Suprapubic skin (tissue), 4 donors: Measurements from ENCODE around the gene SMG6. TPM values are rescaled to one million over a fixed set of nuclear protein-coding genes. Genes with fewer than 3 reads are reported as not detected.

ENCODE experiments used
- DNase-seq, 2 donors: peaks; one replicate each; pipeline ENCODE4 v3.0.0-alpha.2; 2019; ENCODE audit warnings: low spot score in 2 of 2
- H3K27ac ChIP-seq: fragments of 200-600 bp; sonication (generic); one replicate; pipeline ENCODE4 v1.5.1; 2019
- H3K27me3 ChIP-seq: fragments of 200-600 bp; sonication (generic); one replicate; pipeline ENCODE4 v1.5.1; 2019
- H3K36me3 ChIP-seq: fragments of 200-600 bp; sonication (generic); one replicate; pipeline ENCODE4 v1.5.1; 2019
- H3K4me1 ChIP-seq: fragments of 200-600 bp; sonication (generic); one replicate; pipeline ENCODE4 v1.5.1; 2019
- H3K4me3 ChIP-seq: fragments of 200-600 bp; sonication (generic); one replicate; pipeline ENCODE4 v1.5.1; 2019; ENCODE audit warnings: mild to moderate bottlenecking
- H3K9me3 ChIP-seq: fragments of 200-600 bp; sonication (generic); one replicate; pipeline ENCODE4 v1.5.1; 2019
- CTCF ChIP-seq, 2 donors: fragments of 200-600 bp in 1 of 2; fragments of 450-650 bp in 1 of 2; sonication (generic) in 1 of 2; IDR thresholded peaks; one replicate each; pipeline ENCODE4 v1.5.1; 2016 to 2019; ENCODE audit warnings: antibody characterized with exemption in 2 of 2, mild to moderate bottlenecking in 1 of 2, moderate library complexity in 1 of 2
- EP300 ChIP-seq: sonication (generic); formaldehyde crosslinking; IDR thresholded peaks from one replicate; pipeline ENCODE4 v1.6.1; 2017; ENCODE audit warnings: antibody characterized with exemption
- POLR2A ChIP-seq, 2 donors: fragments of 450-650 bp; IDR thresholded peaks; one replicate each; pipeline ENCODE4 v1.6.1; 2017; ENCODE audit warnings: antibody characterized with exemption in 2 of 2, mild to moderate bottlenecking in 2 of 2, moderate library complexity in 2 of 2
- POLR2AphosphoS5 ChIP-seq, 3 donors: sonication (generic); formaldehyde crosslinking; IDR thresholded peaks; one replicate each; pipeline ENCODE4 v1.6.1; 2017; ENCODE audit warnings: antibody characterized with exemption in 3 of 3
- WGBS: methylation state at CpG from one replicate; pipeline ENCODE4 v1.1.5; 2018; 5-methylcytosine and 5-hydroxymethylcytosine counted together
- total RNA-seq, 4 donors: library from RNA; depleted of rRNA; stranded (reverse); fragments of >200 nt; gene quantifications; one replicate each; pipeline ENCODE4 v1.1.0, GENCODE V29; 2016

Gene SMG6
- total RNA-seq, 4 donors from 2014 or later, result 29.6 to 58.6 (median 45.5) TPM

DNA sequence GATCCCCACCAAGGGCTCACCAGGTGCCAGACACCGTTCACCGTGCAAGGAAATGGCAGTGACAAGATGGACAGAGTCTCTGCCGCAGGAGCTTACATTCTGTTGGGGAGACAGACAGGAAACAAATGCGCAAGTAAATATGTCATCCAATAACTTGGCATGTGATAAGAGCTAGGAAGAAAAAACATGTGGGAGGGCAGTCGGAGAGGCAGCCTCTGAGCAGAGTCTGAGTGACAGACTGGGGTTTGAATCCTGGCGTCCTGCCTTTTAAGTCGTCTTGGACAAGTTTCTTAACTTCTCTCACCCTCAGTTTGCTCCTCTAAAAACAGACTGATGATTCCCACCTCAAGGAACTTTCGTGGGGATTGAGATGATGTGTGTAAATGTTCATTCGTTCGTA, 40.9 kb upstream of the SMG6 start:
- 83% methylated on average over 10 of the region's 10 CpGs for WGBS

DNA sequence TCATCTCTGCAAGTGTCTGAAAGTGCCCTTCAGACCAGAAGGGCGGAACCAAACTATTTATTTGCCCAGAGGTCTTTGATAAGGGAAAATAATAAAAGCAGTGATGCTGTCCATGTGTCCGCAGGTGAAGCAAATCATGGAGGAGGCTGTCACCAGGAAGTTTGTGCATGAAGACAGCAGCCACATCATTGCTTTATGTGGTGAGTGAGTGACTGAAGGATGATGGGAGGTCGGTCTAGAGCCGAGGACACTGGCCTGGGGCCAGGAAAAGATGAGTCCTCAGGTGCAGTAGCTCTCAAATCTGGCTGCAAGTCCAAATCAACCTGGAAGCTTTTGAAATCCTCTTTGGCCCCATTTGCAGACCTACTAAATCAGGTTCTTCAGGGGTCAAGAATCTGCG, 39.8 kb upstream of the SMG6 start:
- no peaks in the 10 kb centered on the region for H3K27me3 ChIP-seq
- no peak for DNase-seq
- H3K4me3 ChIP-seq, result no peak overlapping the region
- WGBS, result 64% methylated on average over 5 of the region's 5 CpGs
- peaks cover 18% of the 10 kb centered on the region for H3K4me1 ChIP-seq
- no peak overlapping the region for H3K27ac ChIP-seq
- no peak for TF ChIP-seq POLR2A (IDR thresholded peaks at IDR 0.05)
- TF ChIP-seq POLR2AphosphoS5 (IDR thresholded peaks at IDR 0.05), result no peak
- no peak for TF ChIP-seq CTCF (IDR thresholded peaks at IDR 0.05)
- TF ChIP-seq EP300, result no peak
- H3K9me3 ChIP-seq, result no peaks in the 10 kb centered on the region
- H3K36me3 ChIP-seq, result peaks cover 10% of the 10 kb centered on the region

More for the DNA sequence above, 40.9 kb upstream of the SMG6 start:
- no peak overlapping the region for H3K27ac ChIP-seq
- H3K36me3 ChIP-seq, result peaks cover 10% of the 10 kb centered on the region
- no peak overlapping the region for H3K4me3 ChIP-seq
- TF ChIP-seq POLR2AphosphoS5 (IDR thresholded peaks at IDR 0.05), result no peak
- no peak for TF ChIP-seq EP300
- TF ChIP-seq POLR2A (IDR thresholded peaks at IDR 0.05), result no peak
- TF ChIP-seq CTCF (IDR thresholded peaks at IDR 0.05), result no peak
- DNase-seq, result no peak
- no peaks in the 10 kb centered on the region for H3K9me3 ChIP-seq
- H3K4me1 ChIP-seq, result peaks cover 18% of the 10 kb centered on the region
- H3K27me3 ChIP-seq, result no peaks in the 10 kb centered on the region

DNA sequence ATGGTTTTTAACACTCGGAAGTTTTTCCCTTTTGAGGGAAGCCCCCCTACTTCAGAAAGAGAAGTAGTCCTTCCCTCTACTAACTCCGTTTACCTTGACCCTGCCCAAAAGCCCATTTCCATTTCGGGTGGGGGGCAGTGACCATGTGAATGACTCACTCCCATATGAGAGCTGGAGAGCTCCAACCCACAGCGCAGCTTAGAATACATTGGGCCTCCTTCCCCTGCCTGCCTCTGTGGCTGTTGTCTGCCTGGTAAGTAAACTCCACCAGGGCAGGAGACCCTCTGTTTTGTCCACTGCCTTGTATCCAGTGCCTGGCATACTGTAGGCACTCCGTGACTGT, 34.7 kb upstream of the SMG6 start:
- peaks cover 20% of the 10 kb centered on the region for H3K36me3 ChIP-seq
- 6% methylated on average over 4 of the region's 5 CpGs for WGBS
- peaks cover 27% of the 10 kb centered on the region for H3K4me1 ChIP-seq
- no peaks in the 10 kb centered on the region for H3K27me3 ChIP-seq
- no peaks in the 10 kb centered on the region for H3K9me3 ChIP-seq
- TF ChIP-seq POLR2AphosphoS5 (IDR thresholded peaks at IDR 0.05) (no peak), POLR2A (IDR thresholded peaks at IDR 0.05) (no peak), CTCF (IDR thresholded peaks at IDR 0.05) (no peak), EP300 (no peak)
- H3K4me3 ChIP-seq, result peak overlapping the region; percentile 97
- H3K27ac ChIP-seq, result peak overlapping the region; percentile 92
- DNase-seq, result no peak

GRCh38 chr17:2337544-2338314, 34.1 kb upstream of the SMG6 start:
- 2% methylated on average over 11 of the region's 92 CpGs for whole genome bisulfite sequencing
- H3K9me3 ChIP-seq, result no peaks in the 10 kb centered on the region
- peak in 1 of 2 donors; percentile 81 for DNase-seq
- peak overlapping the region; percentile 97 for H3K4me3 ChIP-seq
- H3K36me3 ChIP-seq, result peaks cover 25% of the 10 kb centered on the region
- H3K27ac ChIP-seq, result peak overlapping the region; percentile 92
- TF ChIP-seq POLR2AphosphoS5 (IDR thresholded peaks at IDR 0.05) (no peak), EP300 (no peak), POLR2A (IDR thresholded peaks at IDR 0.05) (no peak), CTCF (IDR thresholded peaks at IDR 0.05) (no peak)
- peaks cover 27% of the 10 kb centered on the region for H3K4me1 ChIP-seq
- no peaks in the 10 kb centered on the region for H3K27me3 ChIP-seq

GRCh38 chr17:2336852-2337543, 33.4 kb upstream of the SMG6 start, which contains the start of gene SGSM2:
Gene SGSM2 (plus strand): TSS chr17:2337501. CDS start chr17:2337689, 188 bp downstream.
- no peaks in the 10 kb centered on the region for H3K9me3 ChIP-seq
- H3K36me3 ChIP-seq, result peaks cover 33% of the 10 kb centered on the region
- no peaks in the 10 kb centered on the region for H3K27me3 ChIP-seq
- H3K4me1 ChIP-seq, result peaks cover 27% of the 10 kb centered on the region
- DNase-seq, result peak in 1 of 2 donors; percentile 84
- 0% methylated on average over 15 of the region's 77 CpGs for WGBS
- TF ChIP-seq POLR2A (IDR thresholded peaks at IDR 0.05), result no peak
- H3K27ac ChIP-seq, result peak within 1 kb of the TSS; percentile 92
- peak within 1 kb of the TSS; percentile 97 for H3K4me3 ChIP-seq
